GM12892 (cell line): ENCODE measurements around the gene MIER1.
"Not testable (repeated sequence)": the region's sequence is repeated elsewhere in the genome, so short reads cannot be mapped to it uniquely, and the experiment has no call there.

ENCODE experiments used
- POLR2A ChIP-seq: IDR thresholded peaks from 2 replicates; pipeline ENCODE4 v1.6.1; 2011; ENCODE audit warnings: low read depth, low read length, control low read depth
- POLR2AphosphoS5 ChIP-seq: IDR thresholded peaks from 2 replicates; pipeline ENCODE4 v1.6.1; 2011; ENCODE audit warnings: low read depth, low read length, control low read depth
- TAF1 ChIP-seq: IDR thresholded peaks from 2 replicates; pipeline ENCODE4 v1.6.1; 2011; ENCODE audit warnings: low read depth, mild to moderate bottlenecking, control low read depth, low read length, borderline replicate concordance

GRCh38 chr1:66915203-66915602, 9.6 kb upstream of the MIER1 start:
- TF ChIP-seq TAF1, POLR2A, POLR2AphosphoS5: not testable (repeated sequence)
